ENCODE data around the gene ZNF568.

The ZNF568 gene

DNA sequence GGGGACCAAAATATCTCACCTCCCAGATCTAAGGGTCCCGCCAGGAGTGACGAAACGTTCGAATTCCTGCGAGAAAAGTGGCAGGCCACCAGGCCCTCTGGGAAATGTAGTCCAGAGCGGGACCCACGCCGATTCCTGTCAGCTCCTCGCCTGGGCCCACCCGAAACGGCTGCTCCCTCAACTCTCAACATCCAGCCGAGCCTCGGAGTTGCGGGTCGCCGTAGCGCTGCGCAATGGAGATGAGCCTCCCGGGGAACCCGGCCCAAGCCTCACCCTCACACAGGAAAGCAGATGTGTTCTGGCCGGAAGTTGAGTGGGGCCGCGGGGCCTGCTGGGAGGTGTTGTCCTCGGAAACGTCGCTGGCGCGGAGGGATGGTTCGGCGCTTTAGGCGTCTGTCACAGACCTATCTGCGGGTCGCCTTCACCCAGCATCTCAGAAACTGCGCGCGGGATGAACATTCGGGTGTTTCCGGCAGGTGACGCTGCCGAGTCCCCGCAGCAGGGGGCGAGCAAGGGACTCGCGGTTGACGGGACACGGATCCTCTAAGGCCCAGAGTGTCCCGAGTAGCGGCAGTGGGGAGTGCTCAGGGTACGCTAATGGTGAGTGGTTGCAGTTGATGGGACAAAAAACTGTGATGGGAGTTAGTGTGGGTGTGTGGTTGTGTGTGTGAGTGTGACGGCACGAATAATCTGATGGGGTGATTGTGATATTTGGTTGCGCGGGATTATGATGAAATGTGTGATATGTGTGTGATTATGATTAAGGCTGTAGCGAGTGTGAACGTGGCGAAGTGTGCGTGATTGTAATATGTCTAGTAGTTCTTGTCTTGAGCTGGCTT, at the start of gene ZNF568, which contains the start of gene ZNF829:
ZNF568 (plus strand) TSS at position 341 of the 839 bp plus-strand sequence. CDS start 6,439 bp downstream, outside the sequence.
ZNF829 (minus strand) TSS at position 300 of the 839 bp plus-strand sequence. CDS start 1,124 bp downstream, outside the sequence.
- DNase-seq (ENCODE audit: low read depth in 1 of 2, low spot score in 1 of 2), result peak; percentile 83 to 86

GRCh38 chr19:36876993-36877938, 38.9 kb upstream of the ZNF568 start:
- no peak for DNase-seq (ENCODE audit: low read depth in 1 of 2, low spot score in 1 of 2)

DNA sequence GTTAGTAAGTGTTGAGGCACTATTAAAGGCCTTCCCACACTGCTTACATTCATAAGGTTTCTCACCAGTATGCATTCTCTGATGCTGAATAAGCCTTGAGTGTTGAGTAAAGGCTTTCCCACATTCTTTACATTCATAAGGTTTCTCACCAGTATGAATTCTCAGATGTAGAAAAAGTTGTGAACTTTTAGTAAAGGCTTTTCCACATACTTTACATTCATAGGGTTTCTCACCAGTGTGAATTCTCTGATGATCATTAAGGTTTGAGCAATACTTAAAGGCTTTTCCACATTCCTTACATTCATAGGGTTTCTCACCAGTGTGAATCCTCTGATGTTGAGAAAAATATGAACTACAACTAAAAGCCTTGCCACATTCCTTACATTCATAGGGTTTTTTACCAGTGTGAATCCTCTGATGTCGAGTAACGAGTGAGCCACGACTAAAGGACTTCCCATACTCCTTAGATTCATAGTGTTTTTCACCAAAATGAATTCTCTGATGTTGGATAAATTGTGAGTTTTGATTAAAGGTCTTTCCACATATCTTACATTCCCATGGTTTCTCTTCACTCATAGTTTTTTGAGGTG, 24.3 kb upstream of the ZNF568 start:
- no peak for DNase-seq (ENCODE audit: low read depth in 1 of 2, low spot score in 1 of 2)

- DNase-seq (ENCODE audit: low read depth in 1 of 2, low spot score in 1 of 2), result no peak
Observed at GRCh38 chr19:36894849-36895383, 21.2 kb upstream of the ZNF568 start.

- DNase-seq (ENCODE audit: low read depth in 1 of 2, low spot score in 1 of 2), result no peak
Observed at GRCh38 chr19:36898422-36898821, 17.7 kb upstream of the ZNF568 start.

DNA sequence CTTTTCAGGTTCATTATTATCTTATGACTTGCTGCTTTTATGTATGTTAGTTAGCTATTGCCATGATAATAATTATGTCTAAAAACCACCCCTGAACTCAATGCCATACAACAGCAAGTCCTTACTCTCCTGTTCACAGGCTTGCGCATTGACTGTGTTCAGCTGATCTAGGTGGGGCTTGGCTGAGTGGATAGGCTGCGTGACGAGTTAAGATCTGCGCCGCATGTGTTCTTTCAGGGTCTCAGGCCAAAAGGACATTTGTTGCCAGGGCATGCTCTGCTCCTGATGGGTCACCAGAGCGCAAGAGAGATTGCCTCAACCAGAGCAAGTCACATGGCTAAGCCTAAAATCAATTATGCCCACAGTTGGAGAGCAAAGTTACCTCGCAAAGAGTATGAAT, 859 bp downstream of the ZNF568 start:
- no peak for DNase-seq (ENCODE audit: low read depth in 1 of 2, low spot score in 1 of 2)

DNA sequence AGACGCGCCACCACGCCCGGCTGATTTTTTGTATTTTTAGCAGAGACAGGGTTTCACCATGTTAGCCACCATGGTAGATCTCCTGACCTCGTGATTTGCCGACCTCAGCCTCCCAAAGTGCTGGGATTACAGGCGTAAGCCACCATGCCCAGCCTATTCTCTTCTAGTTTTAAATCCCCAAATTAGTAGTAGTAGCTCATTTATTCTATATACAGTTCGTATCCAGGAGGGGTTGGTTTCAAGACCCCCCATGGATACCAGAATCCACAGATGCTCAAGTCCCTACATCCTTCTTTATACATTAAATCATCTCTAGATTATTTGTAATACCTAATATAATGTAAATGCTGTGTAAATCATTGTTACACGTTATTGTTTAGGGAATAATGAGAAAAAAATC, 2.0 kb downstream of the ZNF568 start:
- no peak for DNase-seq (ENCODE audit: low read depth in 1 of 2, low spot score in 1 of 2)

GRCh38 chr19:36931684-36932083, 15.6 kb downstream of the ZNF568 start:
- DNase-seq (ENCODE audit: low read depth in 1 of 2, low spot score in 1 of 2), result no peak

- DNase-seq (ENCODE audit: low read depth in 1 of 2, low spot score in 1 of 2), result no peak
Observed at GRCh38 chr19:36939153-36939552, 23.0 kb downstream of the ZNF568 start.

GRCh38 chr19:36950335-36951119, 34.4 kb downstream of the ZNF568 start:
- DNase-seq (ENCODE audit: low read depth in 1 of 2, low spot score in 1 of 2), result no peak

- DNase-seq (ENCODE audit: low read depth in 1 of 2, low spot score in 1 of 2), result no peak
Observed at GRCh38 chr19:36962346-36962745, 46.2 kb downstream of the ZNF568 start.

- no peak for DNase-seq (ENCODE audit: low read depth in 1 of 2, low spot score in 1 of 2)
Observed at GRCh38 chr19:36963280-36963679, 47.1 kb downstream of the ZNF568 start.

DNA sequence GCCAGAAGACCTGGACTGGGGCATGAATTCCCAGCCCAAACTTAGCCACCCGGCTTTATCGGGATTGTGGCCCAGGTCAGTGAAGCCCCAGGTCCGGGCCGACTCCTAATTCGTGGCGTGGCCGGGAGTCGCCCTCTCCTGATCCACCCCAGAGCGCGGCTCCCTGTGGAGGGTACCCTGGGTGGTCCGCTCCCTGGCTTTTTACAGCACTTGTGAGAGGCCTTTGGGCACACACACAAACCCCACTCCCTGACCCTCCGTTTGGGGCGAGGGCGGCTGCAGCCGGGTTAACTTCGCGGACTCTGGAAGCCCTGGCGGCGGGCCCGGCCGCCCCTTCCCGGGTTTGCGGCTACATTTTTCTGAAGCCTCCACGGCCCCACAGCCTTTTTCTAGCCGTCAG, 56.4 kb downstream of the ZNF568 start:
- DNase-seq (ENCODE audit: low read depth in 1 of 2, low spot score in 1 of 2), result no peak

- peak; percentile 44 to 47 for DNase-seq (ENCODE audit: low read depth in 1 of 2, low spot score in 1 of 2)
Observed at GRCh38 chr19:36973021-36973843, 57.1 kb downstream of the ZNF568 start.

DNA sequence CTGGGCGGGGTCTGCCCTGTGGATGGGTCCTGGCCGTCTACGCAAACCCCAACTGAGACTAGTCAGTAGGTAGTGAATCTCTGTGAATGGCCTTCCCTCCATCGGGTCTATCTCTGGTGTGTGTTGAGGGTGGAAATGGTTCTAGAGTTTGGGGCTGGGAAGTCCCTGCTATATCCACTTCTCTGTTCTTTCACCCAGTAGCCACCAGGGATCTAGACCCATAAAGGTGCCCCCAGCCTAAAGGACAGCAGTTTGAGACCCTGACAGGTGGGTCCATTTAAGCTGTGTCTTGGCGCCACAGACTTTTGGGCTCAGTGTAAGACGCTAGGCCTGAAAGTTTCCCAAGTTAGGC, 57.7 kb downstream of the ZNF568 start:
- DNase-seq (ENCODE audit: low read depth in 1 of 2, low spot score in 1 of 2), result no peak

- no peak for DNase-seq (ENCODE audit: low read depth in 1 of 2, low spot score in 1 of 2)
Observed at GRCh38 chr19:36986131-36986530, 70.0 kb downstream of the ZNF568 start.

- DNase-seq (ENCODE audit: low read depth in 1 of 2, low spot score in 1 of 2), result no peak
Observed at GRCh38 chr19:36986601-36987000, 70.5 kb downstream of the ZNF568 start.

GRCh38 chr19:36987091-36987490, 71.0 kb downstream of the ZNF568 start:
- DNase-seq (ENCODE audit: low read depth in 1 of 2, low spot score in 1 of 2), result no peak

GRCh38 chr19:36997152-36997842, 81.2 kb downstream of the ZNF568 start:
- no peak for DNase-seq (ENCODE audit: low read depth in 1 of 2, low spot score in 1 of 2)

All from activated T-helper 1 cell treated with anti-CD3 and anti-CD28 coated beads, Interleukin-2, amount 50 U/mL, for 16 hours (primary cell).